Liver (tissue), 9 donors: ENCODE data around the gene UBR3. TPM values are rescaled to one million over a fixed set of nuclear protein-coding genes. Genes with fewer than 3 reads are reported as not detected.

ENCODE experiments used
- DNase-seq: peaks from one replicate; pipeline ENCODE4 v3.0.0-alpha.2; 2017; ENCODE audit warnings: low spot score
- H3K27ac ChIP-seq, 2 donors: one replicate each; pipeline ENCODE4 v1.7.0; 2013; ENCODE audit warnings: inconsistent platforms in 2 of 2, low read length in 2 of 2, control low read depth in 1 of 2, low read depth in 1 of 2, mild to moderate bottlenecking in 1 of 2
- H3K27me3 ChIP-seq, 4 donors: one replicate each; pipeline versions ENCODE4 v1.6.1 to v1.7.0; 2013; ENCODE audit warnings: low read length in 3 of 4, inconsistent platforms in 1 of 4, mild to moderate bottlenecking in 1 of 4, moderate library complexity in 1 of 4; ENCODE audit not compliant: control insufficient read depth in 4 of 4, insufficient read depth in 4 of 4
- H3K36me3 ChIP-seq, 4 donors: one replicate each; pipeline versions ENCODE4 v1.6.1 to v1.7.0; 2013; ENCODE audit warnings: low read length in 3 of 4, mild to moderate bottlenecking in 3 of 4, low read depth in 1 of 4, moderate library complexity in 1 of 4; ENCODE audit not compliant: control insufficient read depth in 4 of 4, insufficient read depth in 3 of 4
- H3K4me1 ChIP-seq, 4 donors: one replicate each; pipeline versions ENCODE4 v1.6.1 to v1.7.0; 2013; ENCODE audit warnings: low read length in 3 of 4, mild to moderate bottlenecking in 3 of 4, moderate library complexity in 1 of 4; ENCODE audit not compliant: control insufficient read depth in 4 of 4, insufficient read depth in 4 of 4
- H3K4me3 ChIP-seq, 3 donors: one replicate each; pipeline versions ENCODE4 v1.6.1 to v1.7.0; 2013; ENCODE audit warnings: low read length in 3 of 3, control low read depth in 1 of 3, low read depth in 1 of 3, mild to moderate bottlenecking in 1 of 3
- H3K9ac ChIP-seq, 2 donors: one replicate each; pipeline ENCODE4 v1.7.0; 2013; ENCODE audit warnings: low read length in 2 of 2, mild to moderate bottlenecking in 2 of 2, moderate library complexity in 2 of 2, control low read depth in 1 of 2, low read depth in 1 of 2
- H3K9me3 ChIP-seq, 4 donors: one replicate each; pipeline versions ENCODE4 v1.6.1 to v1.7.0; 2013; ENCODE audit warnings: low read length in 3 of 4; ENCODE audit not compliant: control insufficient read depth in 4 of 4
- EGR1 ChIP-seq, 2 donors: IDR thresholded peaks; 2 replicates each; pipeline ENCODE4 v1.6.1; 2016 to 2018; ENCODE audit warnings: antibody characterized with exemption in 2 of 2, low read depth in 2 of 2
- FOXA1 ChIP-seq: IDR thresholded peaks from 2 replicates; pipeline ENCODE4 v1.6.1; 2016; ENCODE audit warnings: antibody characterized with exemption
- FOXA2 ChIP-seq: IDR thresholded peaks from 2 replicates; pipeline ENCODE4 v1.6.1; 2016; ENCODE audit warnings: antibody characterized with exemption
- GABPA ChIP-seq, 2 donors: IDR thresholded peaks in 1 of 2; conservative IDR thresholded peaks in 1 of 2; 2 replicates each; pipeline ENCODE4 v1.6.1; 2016; ENCODE audit warnings: antibody characterized with exemption in 2 of 2, mild to moderate bottlenecking in 1 of 2, moderate library complexity in 1 of 2
- HNF4A ChIP-seq, 2 donors: conservative IDR thresholded peaks; 2 replicates each; pipeline ENCODE4 v1.6.1; 2016; ENCODE audit warnings: antibody characterized with exemption in 2 of 2, mild to moderate bottlenecking in 2 of 2
- HNF4G ChIP-seq: IDR thresholded peaks from 2 replicates; pipeline ENCODE4 v1.6.1; 2016; ENCODE audit warnings: antibody characterized with exemption
- JUND ChIP-seq, 2 donors: IDR thresholded peaks; 2 replicates each; pipeline ENCODE4 v1.6.1; 2016; ENCODE audit warnings: antibody characterized with exemption in 2 of 2
- MAX ChIP-seq: IDR thresholded peaks from 2 replicates; pipeline ENCODE4 v1.6.1; 2016; ENCODE audit warnings: antibody characterized with exemption
- NR2F2 ChIP-seq: IDR thresholded peaks from 2 replicates; pipeline ENCODE4 v1.6.1; 2016; ENCODE audit warnings: antibody characterized with exemption
- RAD21 ChIP-seq, 2 donors: IDR thresholded peaks; 2 replicates each; pipeline ENCODE4 v1.6.1; 2016; ENCODE audit warnings: antibody characterized with exemption in 2 of 2, mild to moderate bottlenecking in 2 of 2
- REST ChIP-seq: IDR thresholded peaks from 2 replicates; pipeline ENCODE4 v1.6.1; 2016; ENCODE audit warnings: antibody characterized with exemption, mild to moderate bottlenecking
- RXRA ChIP-seq, 2 donors: IDR thresholded peaks; 2 replicates each; pipeline ENCODE4 v1.6.1; 2017 to 2018; ENCODE audit warnings: antibody characterized with exemption in 2 of 2, mild to moderate bottlenecking in 1 of 2
- SP1 ChIP-seq: IDR thresholded peaks from 2 replicates; pipeline ENCODE4 v1.6.1; 2018; ENCODE audit warnings: antibody characterized with exemption, mild to moderate bottlenecking
- TAF1 ChIP-seq: conservative IDR thresholded peaks from 2 replicates; pipeline ENCODE4 v1.6.1; 2016; ENCODE audit warnings: antibody characterized with exemption, mild to moderate bottlenecking
- YY1 ChIP-seq: IDR thresholded peaks from 2 replicates; pipeline ENCODE4 v1.6.1; 2016; ENCODE audit warnings: antibody characterized with exemption, mild to moderate bottlenecking
- ZBTB33 ChIP-seq: IDR thresholded peaks from 2 replicates; pipeline ENCODE4 v1.6.1; 2016; ENCODE audit warnings: antibody characterized with exemption
- WGBS: extraction: QIAGEN DNeasy Blood & Tissue Kit; methylation state at CpG from one replicate; pipeline ENCODE4 v1.1.7; 2013; 5-methylcytosine and 5-hydroxymethylcytosine counted together
- polyA plus RNA-seq, 2 donors: library from polyadenylated mRNA; stranded (reverse) in 1 of 2; unstranded in 1 of 2; fragments of 200-250 nt in 1 of 2; fragments of >200 nt in 1 of 2; fragmentation: Nextera tagmentation in 1 of 2; extraction: Ambion mirVana in 1 of 2; gene quantifications; one replicate each; pipeline versions ENCODE4 v1.2.1 to v1.2.3, GENCODE V29; 2013 to 2015
- total RNA-seq, 2 donors: library from RNA; depleted of rRNA; stranded (reverse); fragments of >200 nt; gene quantifications; one replicate each; pipeline ENCODE4 v1.2.3, GENCODE V29; 2014
- TF ChIP-seq, protein P1 (sequence below): fragments of 150-350 bp; IDR thresholded peaks from 2 replicates; pipeline ENCODE4 v1.5.1; 2017; ENCODE audit warnings: improper control_type of control experiment, low read depth, low read length; ENCODE audit not compliant: missing input control
- TF ChIP-seq, protein P2 (sequence below): IDR thresholded peaks from 2 replicates; pipeline ENCODE4 v1.6.1; 2016; ENCODE audit warnings: antibody characterized with exemption
- donor health status: healthy.
- donor health status: healthy.
- donor health status: healthy.
- donor health status: healthy.
- donor health status: healthy.

Gene UBR3
- total and polyA plus RNA-seq, 4 donors: 8.5 to 69.4 (median 28.4) TPM

DNA sequence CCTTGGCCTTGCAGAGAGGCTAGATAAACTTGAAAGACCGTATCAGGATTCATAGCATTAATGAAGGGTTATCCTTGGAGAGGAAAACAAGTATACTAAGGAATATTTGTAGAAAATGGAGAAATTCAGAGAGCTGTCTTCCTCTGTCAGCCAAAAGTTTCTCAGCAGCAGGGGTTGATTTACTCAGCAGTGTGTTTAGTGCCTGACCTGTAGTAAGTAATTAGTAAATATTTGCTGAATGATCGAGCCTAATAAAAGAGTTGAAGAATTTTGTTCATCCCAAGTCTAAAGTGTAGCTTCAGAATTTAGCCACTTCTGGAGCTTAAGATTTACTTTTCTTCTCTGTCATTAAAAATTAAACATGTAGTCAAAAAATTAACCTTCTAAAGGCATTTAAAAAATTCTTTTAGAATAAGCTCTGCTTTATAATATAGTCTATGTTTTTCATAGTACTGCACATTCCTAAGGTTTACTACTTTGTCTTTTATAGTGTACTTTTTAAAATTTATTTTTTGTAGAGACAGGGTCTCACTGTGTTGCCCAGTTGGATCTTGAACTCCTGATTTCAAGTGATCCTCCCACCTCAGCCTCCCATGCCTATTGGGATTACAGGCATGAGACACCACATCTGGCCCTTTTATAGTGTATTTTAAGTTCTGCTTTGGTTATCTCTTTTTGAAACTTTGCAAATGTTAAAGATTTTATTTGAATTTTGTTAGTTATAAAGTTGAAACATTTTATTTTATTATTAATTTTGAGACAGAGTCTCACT is 212.3 kb downstream of the UBR3 start:
- no peak overlapping the region for H3K4me3 ChIP-seq
- H3K27me3 ChIP-seq: no peaks in the 10 kb centered on the region
- no peak for TF ChIP-seq SP1
- TF ChIP-seq MAX: no peak
- peak; percentile 4 to 6 for TF ChIP-seq HNF4A (conservative IDR thresholded peaks at IDR 0.05)
- WGBS: 48% methylated on average over 2 of the region's 2 CpGs
- H3K9me3 ChIP-seq: no peaks in the 10 kb centered on the region
- H3K4me1 ChIP-seq: peaks cover 0 to 10% (median 1%) of the 10 kb centered on the region in 4 donors
- no peak for DNase-seq
- H3K9ac ChIP-seq: no peak overlapping the region
- no peak overlapping the region for H3K27ac ChIP-seq
- H3K36me3 ChIP-seq: peaks cover 0 to 8% (median 0%) of the 10 kb centered on the region in 4 donors

DNA sequence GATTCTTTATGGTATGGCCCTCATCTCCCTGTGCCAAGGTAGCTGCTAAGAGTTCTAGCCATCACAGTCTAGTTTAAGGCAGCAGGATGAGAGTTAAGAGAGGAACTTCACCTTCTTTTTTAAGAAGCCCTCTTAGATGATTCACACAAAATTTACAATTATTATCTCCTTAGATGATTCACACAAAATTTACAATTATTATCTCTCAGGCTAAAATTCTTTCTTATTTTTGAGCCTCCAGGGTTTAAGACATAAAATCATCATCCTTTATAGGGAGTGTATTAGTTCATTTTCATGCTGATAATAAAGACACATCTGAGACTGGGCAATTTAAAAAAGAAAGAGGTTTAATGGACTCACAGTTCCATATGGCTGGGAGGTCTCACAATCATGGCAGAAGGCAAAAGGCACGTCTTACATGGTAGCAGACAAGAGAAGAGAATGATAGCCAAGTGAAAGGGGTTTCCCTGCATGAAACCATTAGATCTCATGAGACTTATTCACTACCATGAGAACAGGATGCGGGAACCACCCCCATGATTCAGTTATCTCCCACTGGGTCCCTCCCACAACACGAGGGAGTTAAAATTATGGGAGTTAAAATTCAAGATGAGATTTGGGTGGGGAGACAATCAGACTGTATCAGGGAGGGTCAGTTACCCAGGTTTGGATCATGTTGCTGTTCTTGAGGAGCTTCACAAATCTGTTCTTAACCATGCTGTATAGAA is 217.7 kb downstream of the UBR3 start:
- H3K9me3 ChIP-seq: no peaks in the 10 kb centered on the region
- no peak for DNase-seq
- no peak for TF ChIP-seq SP1
- no peak for TF ChIP-seq FOXA1
- no peak for TF ChIP-seq TAF1
- TF ChIP-seq, protein P1, sequence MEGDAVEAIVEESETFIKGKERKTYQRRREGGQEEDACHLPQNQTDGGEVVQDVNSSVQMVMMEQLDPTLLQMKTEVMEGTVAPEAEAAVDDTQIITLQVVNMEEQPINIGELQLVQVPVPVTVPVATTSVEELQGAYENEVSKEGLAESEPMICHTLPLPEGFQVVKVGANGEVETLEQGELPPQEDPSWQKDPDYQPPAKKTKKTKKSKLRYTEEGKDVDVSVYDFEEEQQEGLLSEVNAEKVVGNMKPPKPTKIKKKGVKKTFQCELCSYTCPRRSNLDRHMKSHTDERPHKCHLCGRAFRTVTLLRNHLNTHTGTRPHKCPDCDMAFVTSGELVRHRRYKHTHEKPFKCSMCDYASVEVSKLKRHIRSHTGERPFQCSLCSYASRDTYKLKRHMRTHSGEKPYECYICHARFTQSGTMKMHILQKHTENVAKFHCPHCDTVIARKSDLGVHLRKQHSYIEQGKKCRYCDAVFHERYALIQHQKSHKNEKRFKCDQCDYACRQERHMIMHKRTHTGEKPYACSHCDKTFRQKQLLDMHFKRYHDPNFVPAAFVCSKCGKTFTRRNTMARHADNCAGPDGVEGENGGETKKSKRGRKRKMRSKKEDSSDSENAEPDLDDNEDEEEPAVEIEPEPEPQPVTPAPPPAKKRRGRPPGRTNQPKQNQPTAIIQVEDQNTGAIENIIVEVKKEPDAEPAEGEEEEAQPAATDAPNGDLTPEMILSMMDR: no peak
- no peak for TF ChIP-seq RXRA (IDR thresholded peaks at IDR 0.05)
- TF ChIP-seq EGR1 (IDR thresholded peaks at IDR 0.05; ENCODE audit: low read depth in 2 of 2): no peak
- TF ChIP-seq, protein P2, sequence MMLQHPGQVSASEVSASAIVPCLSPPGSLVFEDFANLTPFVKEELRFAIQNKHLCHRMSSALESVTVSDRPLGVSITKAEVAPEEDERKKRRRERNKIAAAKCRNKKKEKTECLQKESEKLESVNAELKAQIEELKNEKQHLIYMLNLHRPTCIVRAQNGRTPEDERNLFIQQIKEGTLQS: no peak
- TF ChIP-seq REST: no peak
- TF ChIP-seq HNF4G: no peak
- TF ChIP-seq YY1: no peak
- no peak for TF ChIP-seq MAX
- TF ChIP-seq FOXA2: no peak
- TF ChIP-seq HNF4A (conservative IDR thresholded peaks at IDR 0.05): no peak
- no peak for TF ChIP-seq GABPA (IDR thresholded peaks at IDR 0.05 in 1 of 2, conservative IDR thresholded peaks at IDR 0.05 in 1 of 2)
- no peak for TF ChIP-seq NR2F2
- TF ChIP-seq JUND (IDR thresholded peaks at IDR 0.05): no peak
- TF ChIP-seq ZBTB33: no peak
- TF ChIP-seq RAD21 (IDR thresholded peaks at IDR 0.05): no peak
- H3K27me3 ChIP-seq: no peaks in the 10 kb centered on the region
- WGBS: 93% methylated on average over 3 of the region's 3 CpGs
- no peak overlapping the region for H3K27ac ChIP-seq
- H3K4me3 ChIP-seq: no peak overlapping the region
- H3K9ac ChIP-seq: no peak overlapping the region
- H3K4me1 ChIP-seq: no peaks in the 10 kb centered on the region
- peaks cover 0 to 9% (median 0%) of the 10 kb centered on the region in 4 donors for H3K36me3 ChIP-seq
